Measurements from ENCODE around the gene LAMA2.

LAMA2 gene

GRCh38 chr6:128882991-128883611 is at the start of gene LAMA2:
LAMA2 (plus strand) TSS chr6:128883138; CDS start chr6:128883246, 108 bp downstream.
- DNase-seq = no peak

DNA sequence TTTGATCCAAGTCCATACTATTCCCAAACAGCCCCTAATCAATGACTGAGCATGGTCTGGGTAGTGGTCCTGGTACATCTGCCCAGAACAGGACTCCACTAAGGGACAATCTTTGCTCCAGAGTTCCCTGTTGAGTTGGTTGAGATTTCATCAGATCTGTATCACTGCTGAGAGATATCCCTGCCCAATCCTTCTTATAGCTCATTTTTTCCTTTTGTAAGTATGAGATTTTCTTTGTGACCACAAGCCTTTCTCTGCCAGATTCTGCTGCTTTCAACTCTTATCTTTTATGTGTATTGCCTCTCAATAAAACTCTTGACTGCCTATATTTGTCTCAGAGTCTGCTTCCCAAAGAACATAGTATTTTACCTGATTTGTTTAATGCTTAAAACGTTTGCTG is 46.2 kb upstream of the LAMA2 start:
- no peak for DNase-seq

DNA sequence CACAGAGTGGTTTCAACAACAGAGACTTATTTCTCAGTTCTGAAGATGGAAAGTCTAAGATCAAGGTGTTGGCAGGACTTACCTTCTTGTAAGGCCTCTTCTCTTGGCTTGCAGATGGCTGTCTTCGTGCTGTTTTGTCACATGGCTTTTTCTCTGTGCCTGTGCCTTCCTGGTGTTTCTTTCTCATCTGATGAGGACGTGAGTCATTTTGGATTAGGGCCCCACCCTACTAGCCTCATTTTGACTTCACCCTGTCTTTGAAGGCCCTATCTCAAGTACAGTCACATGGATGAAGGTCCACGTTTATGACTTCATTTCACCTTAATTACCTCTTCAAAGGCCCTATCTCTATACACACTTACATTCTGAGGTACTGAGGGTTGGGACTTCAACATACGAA is 41.4 kb upstream of the LAMA2 start:
- DNase-seq = no peak

- DNase-seq = no peak
Observed at GRCh38 chr6:128844598-128844997, 38.3 kb upstream of the LAMA2 start.

DNA sequence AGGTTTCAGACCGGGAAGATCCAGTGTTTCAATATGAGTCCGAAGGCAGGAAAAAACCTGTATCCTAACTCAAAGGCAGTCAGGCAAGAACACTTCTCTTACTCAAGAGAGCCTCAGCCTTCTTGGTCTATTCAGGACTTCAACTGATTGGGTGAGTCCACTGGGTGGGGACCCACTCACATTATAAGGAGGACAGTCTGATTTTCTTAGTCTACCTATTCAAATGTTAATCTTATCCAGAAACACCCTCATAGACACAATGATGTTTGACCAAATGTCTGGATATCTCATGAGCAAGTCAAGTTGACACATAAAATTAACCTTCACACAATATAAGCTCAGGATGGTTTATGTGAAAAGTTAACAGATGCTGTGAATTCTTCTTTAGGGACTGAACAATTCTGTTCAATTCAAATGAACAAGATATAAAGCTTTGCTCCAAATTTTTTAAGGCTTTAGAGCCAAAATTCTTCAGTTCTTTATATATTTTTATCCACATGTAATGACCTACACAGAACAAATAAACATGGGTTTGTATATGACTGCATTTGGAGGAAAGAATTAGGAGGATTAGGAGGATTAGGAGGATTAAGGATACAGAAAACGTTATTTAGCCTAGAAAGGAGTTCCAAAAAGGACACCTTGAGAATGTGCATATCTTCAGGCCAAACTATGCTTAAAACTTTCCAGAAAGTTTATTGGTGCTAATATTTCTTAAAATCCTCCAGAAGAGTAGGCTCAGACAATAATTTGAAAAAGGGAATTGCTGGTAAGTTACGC is 35.3 kb upstream of the LAMA2 start:
- DNase-seq = no peak

- DNase-seq = no peak
Observed at GRCh38 chr6:128848212-128848935, 34.6 kb upstream of the LAMA2 start.

DNA sequence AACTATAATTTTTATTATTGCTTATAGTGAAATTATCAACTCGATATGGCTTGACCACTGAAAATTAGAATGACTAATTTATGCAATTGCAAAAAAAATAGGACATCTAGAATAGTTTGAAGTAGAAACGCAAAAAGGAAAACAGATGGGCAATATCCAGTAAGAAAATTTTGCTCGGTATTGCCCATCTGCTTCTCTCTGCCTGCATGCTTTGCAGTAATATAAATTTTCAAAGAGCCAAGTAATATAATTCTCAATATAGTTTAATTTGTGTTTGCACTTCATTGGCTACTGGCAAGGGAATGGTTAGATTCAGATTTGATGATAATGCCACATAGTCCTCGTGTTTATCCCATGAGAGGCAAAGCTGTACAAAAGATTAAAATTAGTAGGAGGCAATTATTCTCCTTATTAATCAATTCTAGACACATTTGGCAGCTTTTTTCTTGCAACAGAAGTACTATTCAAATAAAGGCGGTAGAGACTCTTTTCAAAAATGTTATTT is 27.3 kb upstream of the LAMA2 start:
- DNase-seq = no peak

DNA sequence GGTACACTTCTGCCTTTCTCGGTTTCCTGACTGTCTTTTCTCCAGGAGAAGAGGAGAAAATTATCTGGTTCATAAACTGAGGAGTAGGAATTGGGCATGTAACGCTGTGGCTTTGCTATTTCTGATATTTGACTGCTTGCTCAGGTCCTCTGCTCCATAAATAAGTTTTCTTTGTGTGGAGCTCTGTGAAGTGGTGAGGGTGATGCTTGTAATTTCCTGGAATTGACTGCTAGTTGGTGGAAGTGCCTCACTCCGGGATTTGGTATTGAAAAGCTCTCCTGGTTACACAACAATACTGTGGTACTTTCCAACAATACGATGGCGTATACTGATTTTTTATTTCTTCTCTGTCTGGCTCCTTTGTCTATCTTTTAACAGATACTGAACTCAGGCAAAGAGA is 25.1 kb upstream of the LAMA2 start:
- DNase-seq = no peak

- DNase-seq = no peak
Observed at GRCh38 chr6:128860782-128861181, 22.2 kb upstream of the LAMA2 start.

GRCh38 chr6:128863983-128864382 is 19.0 kb upstream of the LAMA2 start:
- no peak for DNase-seq

GRCh38 chr6:128870746-128871145 is 12.2 kb upstream of the LAMA2 start:
- DNase-seq = no peak

- no peak for DNase-seq
Observed at GRCh38 chr6:128874863-128875262, 8.1 kb upstream of the LAMA2 start.

DNA sequence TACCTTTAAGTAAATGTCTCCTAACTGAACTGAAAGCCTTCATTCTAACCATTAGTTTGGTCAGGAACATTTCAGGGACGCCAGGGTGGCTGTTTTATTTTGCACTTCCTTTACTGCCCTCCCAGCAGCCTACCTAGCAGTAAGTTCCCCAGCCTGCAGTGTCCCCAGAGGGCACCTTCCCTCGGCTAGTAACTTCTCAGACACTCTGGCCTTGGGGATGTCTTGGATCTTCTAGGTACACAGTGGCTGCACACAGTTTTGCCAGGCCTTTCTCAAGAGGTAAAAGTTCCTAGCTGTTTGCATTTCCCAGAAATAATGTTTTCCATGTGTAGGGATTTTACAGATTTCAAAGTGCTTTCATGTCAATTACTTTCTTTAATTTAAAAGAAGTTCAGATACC is 378 bp upstream of the LAMA2 start:
- no peak for DNase-seq

- no peak for DNase-seq
Observed at GRCh38 chr6:128883906-128884305, 968 bp downstream of the LAMA2 start.

DNA sequence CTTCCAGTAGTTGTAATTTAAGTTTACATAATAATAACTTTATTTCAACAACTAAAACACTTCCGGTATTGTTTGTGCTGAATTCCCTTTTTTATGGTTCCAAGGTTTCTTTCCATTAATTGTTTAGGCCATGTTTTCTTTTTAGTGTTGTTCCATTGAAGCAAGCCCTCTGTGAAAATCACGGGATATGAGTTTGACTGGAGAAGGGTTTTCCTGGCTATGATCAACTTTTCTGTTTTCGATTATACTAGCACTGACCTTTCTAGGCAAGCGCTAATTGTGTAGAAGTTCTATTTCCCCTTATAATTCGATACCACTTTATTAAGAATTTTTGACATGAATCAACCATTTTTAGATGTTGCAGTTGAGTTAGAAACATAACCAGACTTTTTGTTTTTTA is 2.4 kb downstream of the LAMA2 start:
- DNase-seq = no peak

DNA sequence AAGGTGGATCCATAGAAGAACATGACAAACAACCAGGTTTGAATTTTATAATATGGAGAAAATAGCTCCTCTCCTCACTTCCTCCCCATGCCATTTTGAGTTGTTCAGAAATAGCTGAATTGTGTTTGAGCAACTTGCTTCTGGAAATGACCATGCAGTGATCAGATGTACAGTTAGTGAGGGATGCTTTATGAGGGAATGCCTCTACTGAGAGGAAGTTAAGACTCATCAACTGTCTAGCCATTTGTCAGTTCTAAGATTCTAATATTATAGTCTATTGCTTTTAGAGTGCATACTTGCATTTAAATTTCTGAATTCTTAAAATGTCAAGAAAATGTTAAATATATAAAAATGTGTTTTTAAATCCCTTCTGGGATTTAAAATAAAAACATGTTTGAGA is 3.8 kb downstream of the LAMA2 start:
- DNase-seq = no peak

DNA sequence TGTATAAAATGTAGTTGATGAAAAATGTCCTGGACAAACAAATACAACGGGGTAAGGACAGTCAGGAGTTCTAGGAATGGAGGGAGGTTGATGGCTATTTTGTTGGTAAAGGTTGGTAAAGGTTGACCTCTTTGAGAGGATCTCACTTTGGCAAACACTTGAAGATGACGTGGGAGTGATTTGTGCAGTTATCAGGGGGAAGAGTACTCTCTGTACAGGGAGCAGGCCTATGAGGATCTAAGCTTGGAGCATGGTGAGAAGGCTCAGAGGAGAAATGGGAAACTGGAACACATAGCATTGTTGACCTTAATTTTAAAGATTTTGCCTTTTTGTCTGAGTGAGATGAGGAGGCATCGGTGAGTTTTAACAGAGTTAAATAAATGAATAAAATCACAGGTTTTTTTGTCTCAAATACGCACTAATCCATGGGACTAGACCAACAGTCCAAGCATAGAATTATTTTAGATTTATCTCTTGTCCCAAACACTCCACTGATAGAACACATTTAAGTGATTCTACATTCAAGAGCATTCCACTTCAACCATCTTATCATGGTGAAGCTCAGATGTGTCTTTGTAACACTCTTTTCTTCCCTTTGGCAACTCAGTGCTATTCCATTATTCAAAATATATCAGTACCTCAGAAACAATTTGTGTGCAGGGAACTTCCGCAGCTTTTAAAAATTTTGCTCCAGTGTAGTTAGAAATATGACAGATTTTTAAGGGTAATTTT is 5.7 kb downstream of the LAMA2 start:
- no peak for DNase-seq

- DNase-seq = no peak
Observed at GRCh38 chr6:128889870-128890269, 6.9 kb downstream of the LAMA2 start.

- no peak for DNase-seq
Observed at GRCh38 chr6:128892079-128892478, 9.1 kb downstream of the LAMA2 start.

DNA sequence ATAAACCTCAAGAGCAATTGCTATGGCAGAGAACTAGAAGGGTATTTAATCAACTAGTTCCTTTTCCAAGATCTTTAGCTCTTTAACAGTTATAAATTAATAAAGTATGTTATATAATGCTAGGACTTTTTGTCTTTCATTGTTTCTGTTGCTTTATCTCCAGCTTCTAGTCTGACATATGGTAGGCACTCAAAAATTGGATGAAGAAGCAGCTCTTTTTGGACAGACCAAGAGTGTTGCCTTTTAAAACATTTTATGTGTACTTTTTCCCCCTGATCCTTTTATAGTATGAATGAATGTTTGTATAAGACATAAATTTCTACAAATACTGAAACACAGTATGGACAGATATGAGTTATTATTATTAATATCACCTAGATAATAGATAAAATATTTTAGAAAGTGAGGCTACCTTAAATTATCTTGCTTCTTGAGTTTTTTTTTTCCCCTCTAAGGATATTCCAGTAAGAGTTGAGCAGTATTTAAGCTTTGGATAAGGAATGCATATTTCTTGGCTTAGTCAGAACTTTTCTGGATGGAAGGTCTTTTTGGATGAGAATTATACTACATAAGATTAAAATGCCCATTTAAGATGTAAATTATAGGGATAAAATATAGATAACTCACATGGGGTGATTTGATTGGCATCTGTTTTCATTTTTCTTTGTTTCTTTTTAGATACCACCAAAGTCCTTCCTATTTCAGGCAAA is 16.6 kb downstream of the LAMA2 start:
- no peak for DNase-seq

- DNase-seq = no peak
Observed at GRCh38 chr6:128903715-128904114, 20.8 kb downstream of the LAMA2 start.

GRCh38 chr6:128914051-128914450 is 31.1 kb downstream of the LAMA2 start:
- DNase-seq = no peak

DNA sequence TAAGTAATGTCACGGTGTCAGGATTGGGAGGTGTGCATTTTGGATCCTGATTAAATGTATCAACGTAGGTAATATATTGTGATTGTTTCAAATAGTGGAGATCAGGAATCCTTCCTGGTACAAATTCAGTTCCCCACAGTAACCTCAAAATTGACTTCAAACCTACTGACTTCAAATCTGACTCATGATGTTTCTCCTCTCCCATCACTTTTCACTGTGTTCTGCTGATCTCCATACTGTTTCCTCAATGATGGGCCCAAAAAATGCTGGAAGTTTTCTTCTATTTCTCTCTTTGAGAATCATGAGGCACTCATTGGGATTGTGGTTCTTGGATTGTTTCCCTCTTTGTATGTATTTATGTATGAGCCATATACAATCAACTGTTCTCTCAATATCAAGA is 35.9 kb downstream of the LAMA2 start:
- DNase-seq = no peak
